Choroid plexus epithelial cell (primary cell): ENCODE measurements around the gene DDX46.

ENCODE experiments used
- DNase-seq: peaks from one replicate; pipeline ENCODE4 v3.0.0-alpha.2; 2010; ENCODE audit warnings: low read depth
- H3K4me3 ChIP-seq: 2 replicates; pipeline ENCODE4 v1.5.1; 2011; ENCODE audit warnings: low read depth, mild to moderate bottlenecking, control low read depth, low read length, moderate library complexity
- TF ChIP-seq, protein P1 (sequence below): conservative IDR thresholded peaks from 2 replicates; pipeline ENCODE4 v1.5.1; 2011; ENCODE audit warnings: low read depth, mild to moderate bottlenecking, control low read depth, inconsistent platforms, low read length, moderate library complexity

Gene DDX46

DNA sequence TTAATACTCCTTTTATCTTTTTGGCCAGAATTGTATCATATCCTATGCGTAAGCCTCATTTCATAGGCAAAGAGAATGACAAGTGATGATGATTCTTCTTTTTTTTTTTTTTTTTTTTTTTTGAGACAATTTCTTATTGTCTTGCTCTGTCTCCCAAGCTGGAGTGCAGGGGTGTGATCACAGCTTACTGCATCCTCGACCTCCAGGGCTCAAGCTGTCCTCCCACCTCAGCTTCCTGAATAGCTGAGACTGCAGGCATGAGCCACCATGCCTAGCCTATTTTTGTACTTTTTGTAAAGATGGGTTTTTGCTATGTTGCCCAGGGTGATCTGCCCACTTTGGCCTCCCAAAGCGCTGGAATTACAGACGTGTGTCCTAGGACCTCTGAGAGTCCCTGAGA lies 45.2 kb downstream of the DDX46 start:
- TF ChIP-seq, protein P1, sequence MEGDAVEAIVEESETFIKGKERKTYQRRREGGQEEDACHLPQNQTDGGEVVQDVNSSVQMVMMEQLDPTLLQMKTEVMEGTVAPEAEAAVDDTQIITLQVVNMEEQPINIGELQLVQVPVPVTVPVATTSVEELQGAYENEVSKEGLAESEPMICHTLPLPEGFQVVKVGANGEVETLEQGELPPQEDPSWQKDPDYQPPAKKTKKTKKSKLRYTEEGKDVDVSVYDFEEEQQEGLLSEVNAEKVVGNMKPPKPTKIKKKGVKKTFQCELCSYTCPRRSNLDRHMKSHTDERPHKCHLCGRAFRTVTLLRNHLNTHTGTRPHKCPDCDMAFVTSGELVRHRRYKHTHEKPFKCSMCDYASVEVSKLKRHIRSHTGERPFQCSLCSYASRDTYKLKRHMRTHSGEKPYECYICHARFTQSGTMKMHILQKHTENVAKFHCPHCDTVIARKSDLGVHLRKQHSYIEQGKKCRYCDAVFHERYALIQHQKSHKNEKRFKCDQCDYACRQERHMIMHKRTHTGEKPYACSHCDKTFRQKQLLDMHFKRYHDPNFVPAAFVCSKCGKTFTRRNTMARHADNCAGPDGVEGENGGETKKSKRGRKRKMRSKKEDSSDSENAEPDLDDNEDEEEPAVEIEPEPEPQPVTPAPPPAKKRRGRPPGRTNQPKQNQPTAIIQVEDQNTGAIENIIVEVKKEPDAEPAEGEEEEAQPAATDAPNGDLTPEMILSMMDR, result no peak

DNA sequence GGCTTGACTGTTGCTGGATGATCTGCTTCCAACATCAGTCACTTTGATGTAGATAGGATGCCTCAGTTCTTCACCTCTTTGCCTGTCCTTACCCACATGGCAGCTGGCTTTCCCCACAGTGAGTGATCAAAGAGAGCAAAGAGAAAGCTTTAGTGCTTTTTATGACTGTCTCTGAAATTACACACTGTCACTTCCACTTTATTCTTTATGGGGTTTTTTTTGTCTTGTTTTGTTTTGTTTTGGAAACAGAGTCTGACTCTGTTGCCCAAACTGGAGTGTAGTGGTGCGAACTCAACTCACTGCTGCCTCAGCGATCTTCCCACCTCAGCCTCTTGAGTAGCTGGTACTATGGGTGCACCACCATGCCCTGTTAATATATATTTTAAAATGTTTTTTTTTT lies 54.8 kb downstream of the DDX46 start:
- DNase-seq, result no peak
- TF ChIP-seq, protein P1, result no peak
- no peak overlapping the region for H3K4me3 ChIP-seq

More for the DNA sequence above, 45.2 kb downstream of the DDX46 start:
- DNase-seq, result no peak
- H3K4me3 ChIP-seq, result no peak overlapping the region

- H3K4me3 ChIP-seq, result no peak overlapping the region
- TF ChIP-seq, protein P1, result no peak
- DNase-seq, result no peak
Observed at GRCh38 chr5:134813827-134814226, 55.2 kb downstream of the DDX46 start.

DNA sequence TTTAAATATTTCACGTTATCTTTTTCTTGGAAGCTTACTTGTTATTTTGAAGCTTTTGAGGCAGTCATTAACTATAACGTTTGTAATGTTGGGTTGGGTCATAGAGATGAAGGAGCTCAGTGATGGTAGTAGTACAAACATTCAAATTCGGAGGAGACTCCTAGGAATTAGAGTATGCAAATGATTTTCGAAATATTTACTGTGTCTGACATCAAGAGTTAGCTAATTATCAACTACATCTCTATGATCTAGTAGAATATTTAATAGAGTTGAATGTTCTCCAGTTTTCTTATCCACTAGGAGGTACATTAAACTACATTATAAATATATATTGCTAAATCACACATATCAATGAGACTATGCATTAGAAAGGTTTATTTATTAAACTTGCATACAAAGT lies 58.4 kb downstream of the DDX46 start:
- H3K4me3 ChIP-seq, result no peak overlapping the region
- no peak for DNase-seq
- TF ChIP-seq, protein P1, result no peak

GRCh38 chr5:134818776-134819175 lies 60.2 kb downstream of the DDX46 start:
- TF ChIP-seq, protein P1, result no peak
- DNase-seq, result no peak
- no peak overlapping the region for H3K4me3 ChIP-seq

GRCh38 chr5:134819407-134819963 lies 60.9 kb downstream of the DDX46 start:
- TF ChIP-seq, protein P1, result no peak
- H3K4me3 ChIP-seq, result no peak overlapping the region
- DNase-seq, result no peak

DNA sequence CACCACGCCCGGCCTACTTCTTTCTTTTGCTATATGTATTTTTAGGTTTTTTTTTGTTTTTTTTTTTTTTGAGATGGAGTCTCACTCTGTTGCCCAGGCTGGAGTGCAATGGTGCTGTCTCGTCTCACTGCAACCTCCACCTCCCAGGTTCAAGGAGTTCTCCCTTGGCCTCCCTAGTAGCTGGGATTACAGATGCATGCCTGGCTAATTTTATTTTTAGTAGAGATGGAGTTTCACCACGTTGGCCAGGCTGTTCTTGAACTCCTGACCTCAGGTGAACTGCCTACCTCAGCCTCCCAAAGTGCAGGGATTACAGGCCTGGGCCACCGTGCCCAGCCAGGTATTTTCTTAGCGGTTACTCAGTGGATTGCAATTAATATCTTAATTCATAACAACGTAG lies 63.3 kb downstream of the DDX46 start:
- no peak overlapping the region for H3K4me3 ChIP-seq
- TF ChIP-seq, protein P1, result no peak
- DNase-seq, result no peak
